ENCODE data around the gene SDC1. TPM values are rescaled to one million over a fixed set of nuclear protein-coding genes. Genes with fewer than 3 reads are reported as not detected.

SDC1 gene
- total RNA-seq, 4 donors from 2014 or later = 355 to 757 (median 496) TPM

DNA sequence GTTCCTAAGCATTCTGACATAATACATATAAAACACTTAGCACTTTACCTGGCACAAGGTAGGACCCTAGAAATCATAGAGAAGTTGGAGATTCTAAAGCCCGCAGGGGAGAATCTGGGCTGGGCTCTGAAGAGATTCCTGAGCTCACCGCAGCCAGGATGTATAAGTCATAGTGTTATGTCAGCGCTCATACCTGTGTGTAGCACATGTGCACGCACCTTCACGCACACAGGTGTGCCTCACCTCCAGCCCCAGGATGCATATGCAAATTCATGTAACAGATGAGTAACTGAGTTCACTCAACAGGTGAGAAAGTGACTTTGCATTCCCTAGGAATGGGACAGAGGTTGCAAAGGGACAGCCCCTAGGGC is 7.9 kb upstream of the SDC1 start:
- H3K27me3 ChIP-seq = peaks cover 0 to 8% (median 0%) of the 10 kb centered on the region in 4 donors
- no peak for DNase-seq
- H3K36me3 ChIP-seq = no peaks in the 10 kb centered on the region
- no peak overlapping the region for H3K4me3 ChIP-seq
- no peaks in the 10 kb centered on the region for H3K9me3 ChIP-seq
- peaks cover 12 to 71% (median 25%) of the 10 kb centered on the region in 3 donors for H3K4me1 ChIP-seq
- intact Hi-C loops (cut with DNase I) = no loop called here
- H3K27ac ChIP-seq = peak overlapping the region; percentile 89 to 98 (median 92)
- 44 to 50% methylated on average over 5 of the region's 5 CpGs for WGBS, 2 donors
- TF ChIP-seq CTCF (IDR thresholded peaks at IDR 0.05) (no peak), POLR2A (IDR thresholded peaks at IDR 0.05) (no peak)

GRCh38 chr2:20231598-20232026 is 6.7 kb upstream of the SDC1 start:
- Histone ChIP-seq H3K4me1 (peaks cover 12 to 63% (median 25%) of the 10 kb centered on the region in 3 donors), H3K9me3 (no peaks in the 10 kb centered on the region), H3K4me3 (no peak overlapping the region), H3K27ac (peak overlapping the region; percentile 80 to 98 (median 92)), H3K36me3 (no peaks in the 10 kb centered on the region), H3K27me3 (peaks cover 0 to 12% (median 0%) of the 10 kb centered on the region in 4 donors)
- intact Hi-C loops (cut with DNase I) = no loop called here
- no peak for DNase-seq
- 25 to 42% methylated on average over 3 to 5 of the region's 6 CpGs for WGBS, 2 donors
- TF ChIP-seq POLR2A (IDR thresholded peaks at IDR 0.05) (peak in 1 of 4 donors; percentile 19), CTCF (IDR thresholded peaks at IDR 0.05) (peak in 1 of 6 experiments; percentile 8)

- intact Hi-C loops (cut with DNase I) = no loop called here
- Histone ChIP-seq H3K27ac (peak overlapping the region; percentile 80 to 98 (median 92)), H3K9me3 (no peaks in the 10 kb centered on the region), H3K36me3 (no peaks in the 10 kb centered on the region), H3K4me1 (peaks cover 15 to 63% (median 25%) of the 10 kb centered on the region in 3 donors), H3K27me3 (peaks cover 0 to 17% (median 0%) of the 10 kb centered on the region in 4 donors), H3K4me3 (no peak overlapping the region)
- TF ChIP-seq CTCF (IDR thresholded peaks at IDR 0.05) = no peak
- no peak for TF ChIP-seq POLR2A (IDR thresholded peaks at IDR 0.05)
- WGBS, 2 donors = 35 to 64% methylated on average over 6 of the region's 6 CpGs
- DNase-seq = no peak
These were observed 6.2 kb upstream of the SDC1 start for GRCh38 chr2:20231159-20231558.

DNA sequence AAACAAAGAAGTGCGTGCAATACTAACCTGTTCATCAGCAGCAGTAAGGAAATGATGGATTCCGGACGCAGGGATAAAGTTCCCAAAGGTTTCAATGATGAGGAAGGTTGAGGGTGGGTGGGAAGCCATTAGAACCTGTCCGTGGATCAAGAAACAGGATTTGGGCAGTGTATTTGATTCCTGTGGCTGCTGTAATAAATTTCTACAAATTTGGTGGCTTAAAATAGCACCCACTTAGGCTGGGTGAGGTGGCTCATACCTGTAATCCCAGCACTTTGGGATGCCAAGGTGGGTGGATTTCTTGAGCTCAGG is 5.1 kb upstream of the SDC1 start:
- Histone ChIP-seq H3K36me3 (no peaks in the 10 kb centered on the region), H3K4me3 (no peak overlapping the region), H3K4me1 (peaks cover 20 to 63% (median 24%) of the 10 kb centered on the region in 3 donors), H3K9me3 (no peaks in the 10 kb centered on the region), H3K27ac (no peak overlapping the region), H3K27me3 (peaks cover 0 to 28% (median 0%) of the 10 kb centered on the region in 4 donors)
- WGBS, 2 donors = 87 to 95% methylated on average over 4 of the region's 4 CpGs
- TF ChIP-seq POLR2A (IDR thresholded peaks at IDR 0.05) = no peak
- no peak for TF ChIP-seq CTCF (IDR thresholded peaks at IDR 0.05)
- DNase-seq = no peak
- intact Hi-C loops (cut with DNase I) = no loop called here

GRCh38 chr2:20229322-20230113 is 4.6 kb upstream of the SDC1 start:
- Histone ChIP-seq H3K9me3 (no peaks in the 10 kb centered on the region), H3K27ac (no peak overlapping the region), H3K4me3 (no peak overlapping the region), H3K36me3 (no peaks in the 10 kb centered on the region), H3K27me3 (peaks cover 0 to 32% (median 0%) of the 10 kb centered on the region in 4 donors), H3K4me1 (peaks cover 20 to 60% (median 22%) of the 10 kb centered on the region in 3 donors)
- TF ChIP-seq POLR2A (IDR thresholded peaks at IDR 0.05) (no peak), CTCF (IDR thresholded peaks at IDR 0.05) (no peak)
- intact Hi-C loops (cut with DNase I) = no loop called here
- DNase-seq = no peak
- 82 to 83% methylated on average over 8 of the region's 8 CpGs for WGBS, 2 donors
